ENCODE results near the gene MUC7.
"Not testable (repeated sequence)": the region's sequence is repeated elsewhere in the genome, so short reads cannot be mapped to it uniquely, and the experiment has no call there.

Gene MUC7

DNA sequence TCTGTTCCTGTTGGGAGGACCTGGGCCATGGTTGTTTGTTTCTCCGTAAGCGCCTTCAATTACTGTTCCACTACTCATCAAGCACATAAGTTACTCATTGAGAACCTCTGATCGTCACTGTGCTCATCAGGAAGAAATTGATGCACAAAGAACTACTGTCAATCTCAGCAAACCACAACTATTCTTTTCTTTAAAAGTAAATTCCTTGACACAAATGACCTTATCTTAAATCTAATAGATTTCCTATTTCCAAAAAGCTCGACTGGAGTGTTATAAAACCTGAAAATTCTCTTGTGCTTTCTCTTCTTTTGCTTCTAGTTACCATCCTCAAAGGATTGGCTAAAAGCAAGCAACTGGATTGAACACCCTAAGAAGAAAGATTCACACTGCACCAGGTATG is at the start of gene MUC7:
Gene MUC7 (plus strand): TSS at position 301 of the 400 bp plus-strand sequence. CDS start 1,825 bp downstream, outside the sequence.
- no peak for DNase-seq (ENCODE audit: low spot score)

DNA sequence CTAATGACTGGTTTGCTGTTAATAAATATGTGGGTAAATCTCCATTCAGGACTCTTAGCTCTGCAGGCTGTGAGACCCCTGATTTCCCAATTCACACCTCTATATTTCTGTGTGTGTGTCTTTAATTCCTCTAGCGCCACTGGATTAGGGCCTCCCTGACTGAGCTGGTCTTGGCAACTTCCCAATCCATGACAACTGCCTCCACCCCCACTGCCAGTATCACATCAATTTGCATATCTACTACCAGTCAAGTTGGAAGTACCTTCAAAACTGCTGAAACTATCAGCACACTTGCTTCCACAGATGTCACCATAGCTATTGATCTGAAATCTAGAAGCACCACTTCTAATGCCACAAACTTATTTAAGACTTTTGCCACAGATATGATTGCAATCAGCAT is 46.7 kb upstream of the MUC7 start:
- DNase-seq (ENCODE audit: low spot score): no peak

DNA sequence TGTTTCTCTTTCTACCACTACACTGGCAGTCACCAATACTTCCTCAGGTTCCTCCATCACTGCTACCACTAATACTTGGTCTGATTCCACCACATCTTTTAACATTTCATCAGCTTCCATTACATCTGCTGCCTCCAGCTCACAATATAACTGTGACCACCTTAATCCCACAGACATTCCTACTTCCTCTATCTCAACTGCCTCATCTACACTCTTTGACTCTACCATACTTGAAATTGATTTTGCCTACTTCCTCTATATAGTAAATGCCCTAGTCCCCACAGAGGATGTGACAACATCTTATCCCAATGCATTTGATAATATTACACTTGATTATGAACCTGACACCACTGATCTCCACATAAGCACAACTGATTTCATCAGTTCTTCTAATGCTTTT is 45.2 kb upstream of the MUC7 start:
- DNase-seq (ENCODE audit: low spot score): no peak

DNA sequence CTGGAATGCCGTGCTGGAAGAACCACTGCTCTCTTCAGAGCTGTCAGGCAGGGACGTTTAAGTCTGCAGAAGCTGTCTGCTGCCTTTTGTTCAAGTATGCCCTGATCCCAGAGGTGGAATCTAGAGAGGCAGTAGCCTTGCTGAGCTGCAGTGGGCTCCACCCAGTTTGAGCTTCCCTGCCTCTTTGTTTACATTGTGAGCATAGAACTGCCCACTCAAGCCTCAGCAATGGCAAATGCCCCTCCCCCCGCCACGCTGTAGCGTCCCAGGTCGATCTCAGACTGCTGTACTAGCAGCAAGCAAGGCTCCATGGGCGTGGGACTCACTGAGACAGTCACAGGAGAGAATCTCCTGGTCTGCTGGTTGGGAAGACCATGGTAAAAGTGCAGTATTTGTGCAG is 34.8 kb upstream of the MUC7 start:
- DNase-seq (ENCODE audit: low spot score): no peak

DNA sequence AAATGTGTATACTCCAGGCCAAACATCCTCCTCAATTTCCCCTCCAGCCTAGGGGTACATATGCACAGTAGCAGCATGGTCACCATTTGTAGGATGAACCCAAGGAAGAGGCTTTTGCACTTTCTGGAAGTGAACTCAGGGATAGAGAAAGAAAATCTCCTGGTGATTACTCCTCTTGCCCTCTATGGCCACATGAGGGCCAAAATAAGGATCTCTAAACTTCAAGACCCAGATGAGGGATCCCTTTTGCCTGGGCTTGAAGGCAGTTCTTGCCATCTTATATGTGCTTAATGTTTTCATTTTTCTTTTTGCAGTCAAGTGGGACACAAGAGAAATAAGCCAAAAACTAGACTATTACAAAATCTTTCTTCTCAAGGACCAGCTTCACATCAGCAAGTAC is 29.5 kb upstream of the MUC7 start:
- no peak for DNase-seq (ENCODE audit: low spot score)

DNA sequence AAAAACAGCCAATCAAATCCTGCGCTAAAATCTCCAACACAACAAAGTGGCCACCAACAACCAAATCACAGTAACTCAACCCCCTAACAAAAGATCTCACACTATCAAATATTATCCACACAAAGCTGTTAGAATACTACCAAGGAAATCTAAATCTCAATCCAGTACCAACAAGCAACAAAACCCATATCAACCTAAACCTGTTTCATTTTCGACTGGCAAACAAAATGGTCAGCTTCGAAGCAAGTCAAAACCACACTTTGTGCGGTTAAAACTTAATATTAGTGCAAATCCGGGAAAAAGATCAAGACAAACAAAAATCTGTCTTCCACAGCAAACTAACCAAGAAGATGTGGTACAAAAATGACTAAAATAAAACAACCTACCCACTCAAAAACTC is 28.7 kb upstream of the MUC7 start:
- no peak for DNase-seq (ENCODE audit: low spot score)

DNA sequence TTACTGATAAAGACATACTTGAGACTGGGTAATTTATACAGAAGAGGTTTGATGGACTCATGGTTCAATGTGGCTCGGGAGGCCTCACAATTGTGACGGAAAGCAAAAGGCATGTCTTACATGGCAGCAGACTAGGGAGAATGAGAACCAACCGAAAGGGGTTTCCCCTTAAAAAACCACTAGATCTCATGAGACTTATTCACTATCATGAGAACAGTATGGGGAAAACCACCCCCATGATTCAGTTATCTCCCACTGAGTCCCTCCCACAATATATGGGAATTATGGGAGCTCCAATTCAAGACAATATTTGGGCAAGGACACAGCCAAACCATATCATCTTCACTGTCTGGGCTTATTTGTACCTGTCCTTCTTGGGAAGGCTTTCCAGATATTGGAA is 22.8 kb upstream of the MUC7 start:
- DNase-seq (ENCODE audit: low spot score): no peak

DNA sequence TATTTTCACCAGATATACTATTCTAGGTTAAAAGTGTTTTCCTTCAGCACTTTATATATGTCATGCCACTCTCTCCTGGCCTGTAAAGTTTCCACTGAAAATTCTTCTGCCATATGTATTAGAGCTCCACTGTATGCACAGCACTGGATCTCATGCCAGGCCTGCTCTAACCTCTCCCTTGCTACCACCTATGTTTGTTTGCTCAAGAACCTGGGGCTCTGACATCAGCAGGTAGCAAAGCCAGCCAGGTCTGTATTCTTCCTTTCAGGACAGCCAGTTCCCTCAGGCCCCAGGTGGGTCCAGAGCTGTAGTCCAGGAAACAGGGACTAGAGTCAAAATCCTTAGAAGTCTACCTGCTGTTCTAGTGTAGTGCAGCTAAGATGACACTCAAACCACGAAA is 19.1 kb upstream of the MUC7 start:
- DNase-seq (ENCODE audit: low spot score): no peak

DNA sequence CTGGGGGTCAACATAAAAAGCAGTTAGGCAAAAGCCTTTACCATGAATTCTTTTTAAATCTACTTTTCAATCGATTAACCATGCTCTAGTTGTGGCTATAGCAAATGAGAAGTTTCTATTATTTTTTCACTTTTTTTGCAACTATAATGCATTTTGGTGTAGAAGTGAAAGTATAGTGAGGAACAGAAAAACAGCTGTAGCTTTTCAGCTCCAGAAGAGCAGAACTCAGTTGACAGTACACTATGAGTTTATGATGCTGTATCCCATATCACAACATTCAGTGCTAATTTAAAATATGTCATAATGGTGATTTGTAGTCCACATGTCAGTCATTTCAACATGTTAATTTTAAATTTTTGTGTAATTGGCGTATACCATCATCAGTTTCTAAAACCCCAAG is 8.7 kb upstream of the MUC7 start:
- DNase-seq (ENCODE audit: low spot score): no peak

DNA sequence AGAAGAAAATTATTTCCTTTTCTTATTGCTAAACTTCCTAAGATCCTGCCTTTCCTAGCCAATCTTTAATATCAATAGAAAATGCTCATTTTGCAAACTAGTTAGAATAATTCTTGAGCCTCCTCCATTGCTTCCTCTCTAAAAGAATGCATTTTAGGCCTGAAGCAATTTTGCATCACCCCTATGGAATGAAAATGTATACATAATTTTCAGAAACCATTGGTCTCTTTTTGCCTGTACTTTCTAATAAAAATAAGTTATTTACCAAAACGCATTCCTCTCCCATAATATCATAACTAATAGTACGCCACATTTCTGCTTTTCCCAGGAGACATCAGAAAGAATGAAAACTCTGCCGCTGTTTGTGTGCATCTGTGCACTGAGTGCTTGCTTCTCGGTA is 1.7 kb downstream of the MUC7 start:
- DNase-seq (ENCODE audit: low spot score): no peak

DNA sequence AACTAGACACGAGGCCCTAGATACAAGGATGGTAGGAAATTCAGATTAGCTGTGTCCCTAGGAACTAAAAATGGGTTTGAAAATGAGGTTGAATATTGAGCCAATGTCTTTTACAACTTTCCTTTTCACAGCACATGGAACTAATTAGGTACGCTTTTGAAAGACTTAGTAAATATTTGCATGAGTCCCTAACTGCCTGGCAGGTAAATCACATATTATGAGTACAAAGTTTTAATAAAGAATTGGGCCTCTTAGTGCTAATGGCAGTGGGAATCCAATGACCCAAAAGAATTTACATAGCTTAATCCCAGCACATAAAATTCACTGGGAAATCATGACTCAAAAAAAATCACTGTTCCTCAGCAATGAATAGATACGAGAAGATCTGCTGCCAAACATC is 16.8 kb downstream of the MUC7 start:
- DNase-seq (ENCODE audit: low spot score): no peak

DNA sequence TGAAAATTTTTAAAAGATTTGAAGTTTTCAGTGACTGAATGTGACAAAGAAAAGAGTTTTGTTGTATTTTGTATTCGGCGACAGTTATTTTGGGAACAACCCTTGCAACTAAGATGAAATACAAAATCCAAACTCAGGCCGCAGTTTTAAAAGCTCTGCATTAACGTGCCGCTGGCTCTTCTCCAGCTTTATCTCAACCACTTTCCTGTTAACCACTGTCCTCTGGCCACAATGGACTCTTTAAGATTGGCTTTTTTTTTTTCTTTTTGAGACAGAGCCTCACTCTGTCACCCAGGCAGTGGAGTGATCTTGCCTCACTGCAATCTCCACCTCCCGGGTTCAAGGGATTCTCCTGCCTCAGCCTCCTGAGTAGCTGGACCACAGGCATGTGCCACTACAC is 24.2 kb downstream of the MUC7 start:
- no peak for DNase-seq (ENCODE audit: low spot score)

DNA sequence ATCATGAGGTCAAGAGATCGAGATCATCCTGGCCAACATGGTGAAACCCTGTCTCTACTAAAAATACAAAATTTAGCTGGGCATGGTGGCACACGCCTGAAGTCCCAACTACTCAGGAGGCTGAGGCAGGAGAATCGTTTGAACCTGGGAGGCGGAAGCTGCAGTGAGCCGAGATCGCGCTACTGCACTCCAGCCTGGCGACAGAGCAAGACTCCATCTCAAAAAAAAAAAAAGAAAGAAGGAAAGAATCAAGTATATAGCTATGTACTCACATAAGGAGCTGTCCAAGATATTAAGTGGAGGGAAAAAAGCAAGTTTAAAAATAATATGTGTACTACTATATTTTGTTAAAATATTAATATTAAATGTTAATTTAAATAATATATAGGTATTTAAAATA is 29.8 kb downstream of the MUC7 start:
- DNase-seq (ENCODE audit: low spot score): not testable (repeated sequence)

DNA sequence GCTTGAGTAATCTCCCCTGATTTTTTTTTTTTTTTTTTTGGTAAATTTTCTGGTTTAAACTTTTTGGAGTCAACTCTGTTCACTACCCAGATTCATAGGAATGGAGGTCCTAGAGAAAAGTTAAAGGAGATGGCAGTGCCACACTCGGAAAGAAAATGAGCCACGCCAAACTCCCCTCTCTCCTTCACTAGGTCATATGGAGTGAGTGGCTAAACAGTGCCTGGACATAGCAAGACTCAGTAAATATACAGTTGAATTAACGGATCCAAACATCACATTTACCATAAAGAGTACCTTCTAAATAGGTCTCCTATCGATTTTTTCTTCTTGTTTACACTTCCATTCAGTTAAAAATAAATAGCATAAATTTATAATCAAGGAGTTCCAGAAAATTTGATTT is 32.7 kb downstream of the MUC7 start:
- DNase-seq (ENCODE audit: low spot score): no peak

DNA sequence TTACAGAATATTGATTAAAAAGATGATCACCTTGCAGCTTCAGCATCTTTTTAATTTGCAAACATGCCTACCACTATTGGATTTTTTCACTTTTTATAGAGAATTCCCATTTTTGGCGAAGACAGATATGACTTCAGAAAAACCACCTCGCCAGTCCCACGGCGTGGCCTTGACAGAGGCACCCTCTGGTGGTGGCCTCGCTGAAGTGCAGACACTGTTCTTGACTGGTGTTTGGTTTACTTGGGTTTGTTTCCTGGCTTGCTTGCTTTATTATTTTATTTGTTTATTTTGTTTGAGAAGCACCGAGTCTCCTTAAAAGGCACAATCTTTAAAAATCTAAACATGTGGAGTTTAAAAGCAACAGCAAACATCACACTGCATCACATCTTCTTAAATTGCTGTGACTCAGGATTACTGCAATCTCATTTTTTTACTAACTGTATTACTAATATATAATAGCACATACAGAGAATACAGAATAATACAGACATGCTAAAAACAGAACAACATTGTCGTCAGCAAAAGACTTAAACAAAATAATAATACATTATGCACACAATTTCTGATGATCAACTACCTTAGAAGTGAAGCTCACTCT is 33.3 kb downstream of the MUC7 start:
- peak; percentile 62 for DNase-seq (ENCODE audit: low spot score)

DNA sequence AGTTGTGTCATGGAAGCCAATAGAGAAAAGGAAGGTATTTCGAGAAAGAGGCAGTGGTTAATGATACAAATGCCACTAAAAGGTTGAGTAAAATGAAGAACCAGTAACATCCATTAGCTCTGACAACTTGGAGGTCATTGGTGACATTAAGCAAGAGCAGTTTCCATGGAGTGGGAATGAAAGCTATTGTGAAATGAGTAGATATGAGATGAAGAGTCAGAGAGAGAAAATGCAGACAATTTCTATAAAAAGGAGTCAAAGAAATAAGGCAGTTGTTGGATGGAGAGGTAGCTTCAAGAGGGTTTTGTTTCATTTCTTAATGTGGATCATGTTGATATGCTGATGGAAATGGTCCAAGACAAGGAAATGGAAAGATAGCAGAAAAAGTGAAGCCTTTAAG is 36.8 kb downstream of the MUC7 start:
- no peak for DNase-seq (ENCODE audit: low spot score)

DNA sequence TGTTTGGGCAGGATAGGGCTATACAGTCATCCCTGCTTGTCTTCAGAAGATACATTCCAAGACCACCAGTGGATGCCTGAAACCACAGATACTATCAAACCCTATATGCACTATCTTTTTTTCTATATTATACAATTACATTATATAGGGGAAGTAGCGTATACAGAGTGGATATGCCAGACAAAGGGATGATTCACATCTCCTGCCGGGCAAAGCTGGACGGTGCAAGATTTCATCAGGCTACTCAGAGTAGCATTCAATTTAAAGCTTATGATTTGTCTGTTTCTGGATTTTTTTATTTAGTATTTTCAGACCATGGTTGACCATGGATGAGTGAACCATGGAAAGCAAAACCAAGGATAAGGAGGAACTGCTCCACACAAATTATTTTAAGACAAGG is 39.4 kb downstream of the MUC7 start:
- no peak for DNase-seq (ENCODE audit: low spot score)

DNA sequence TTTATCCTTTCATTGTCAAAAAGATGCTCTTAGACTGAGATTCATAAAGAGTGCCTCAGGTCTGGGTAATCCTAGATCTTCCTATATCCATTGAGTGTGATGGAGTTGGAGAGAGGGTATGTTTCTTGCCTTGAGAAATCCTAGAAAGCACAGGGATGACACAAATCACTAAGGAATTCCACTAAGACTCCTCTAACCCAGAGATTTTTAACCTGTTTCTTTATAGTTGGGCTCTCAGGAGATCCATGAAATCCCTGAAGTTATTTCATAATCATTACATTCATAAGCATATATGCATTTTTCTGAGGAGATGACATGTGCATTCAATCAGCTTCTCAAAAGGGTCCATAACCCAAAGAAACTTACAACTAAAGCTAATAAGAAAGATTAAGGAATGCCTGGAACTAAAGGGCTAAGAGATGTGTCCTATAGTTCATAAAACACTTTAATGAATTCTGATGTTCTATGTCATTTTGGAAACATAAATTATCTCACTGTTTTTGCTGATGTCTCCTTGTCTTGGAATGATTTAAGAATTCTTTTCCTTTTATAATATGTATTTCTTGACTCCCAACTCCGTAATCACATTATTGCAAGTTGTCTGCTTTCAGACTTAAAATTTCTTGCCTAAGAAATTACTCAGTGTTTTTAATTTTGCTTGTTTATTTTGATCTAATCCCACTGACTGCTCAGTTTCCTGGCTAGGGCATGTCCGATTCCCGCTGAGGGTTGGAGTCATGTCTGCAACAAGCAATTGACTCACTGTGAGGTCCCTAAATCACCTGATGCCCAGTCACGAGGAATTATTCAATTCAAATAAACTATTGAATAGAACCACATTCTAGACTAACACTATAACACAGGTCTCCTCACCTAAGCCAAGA is 43.6 kb downstream of the MUC7 start:
- peak; percentile 4 for DNase-seq (ENCODE audit: low spot score)

DNA sequence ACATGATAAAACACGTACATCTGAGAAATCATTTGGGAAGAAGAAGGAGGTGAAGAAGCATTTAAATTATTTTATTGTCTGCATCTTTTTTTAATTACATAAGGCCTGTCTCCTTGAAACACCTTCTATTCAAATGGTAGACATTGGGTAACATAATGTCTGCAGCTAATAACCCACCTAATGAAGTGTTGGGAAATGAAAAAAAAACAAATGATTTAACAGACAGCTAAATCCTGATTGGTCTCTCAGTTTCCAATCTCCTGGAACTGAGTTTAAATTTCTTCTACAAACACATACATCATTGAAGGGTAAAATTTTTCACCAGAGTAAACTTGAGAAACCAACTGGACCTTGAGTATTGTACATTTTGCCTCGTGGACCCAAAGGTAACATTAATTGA is 46.3 kb downstream of the MUC7 start, which contains the start of gene AMTN:
Gene AMTN (plus strand): TSS at position 301 of the 400 bp plus-strand sequence. CDS start 209 bp downstream, outside the sequence.
- no peak for DNase-seq (ENCODE audit: low spot score)

DNA sequence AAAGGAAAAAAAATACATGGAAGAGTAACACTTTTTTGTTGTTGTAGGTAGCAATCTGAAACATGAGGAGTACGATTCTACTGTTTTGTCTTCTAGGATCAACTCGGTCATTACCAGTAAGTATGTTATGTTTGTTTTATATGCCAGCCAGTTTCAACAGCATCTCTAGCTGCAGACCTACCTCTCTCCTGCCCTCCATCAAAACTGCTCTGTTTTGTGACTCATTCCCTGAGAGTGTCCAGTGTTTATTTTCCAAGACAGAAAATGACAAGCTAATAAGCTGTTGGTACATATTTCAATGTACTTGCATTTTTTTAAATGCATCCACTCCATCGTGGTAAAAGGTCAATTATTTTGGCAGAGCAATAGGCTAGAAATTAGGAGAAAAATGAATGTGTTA is 46.7 kb downstream of the MUC7 start:
- no peak for DNase-seq (ENCODE audit: low spot score)

DNA sequence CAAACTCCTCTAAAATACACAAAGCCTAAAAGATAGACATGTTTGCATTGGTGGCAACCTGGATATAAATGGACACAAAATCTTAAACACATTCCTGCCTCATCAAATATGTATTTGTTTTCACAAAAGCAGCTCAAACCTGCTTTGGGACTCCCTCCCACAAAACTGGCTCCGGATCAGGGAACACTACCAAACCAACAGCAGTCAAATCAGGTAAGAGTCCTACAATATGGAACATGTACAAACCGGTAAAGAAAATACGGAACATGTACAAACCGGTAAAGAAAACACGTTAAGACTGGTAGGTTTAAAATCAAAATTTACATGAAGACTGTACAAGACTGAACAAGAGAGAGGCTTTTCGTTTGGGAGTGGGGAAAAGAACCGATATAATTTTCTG is 50.6 kb downstream of the MUC7 start:
- no peak for DNase-seq (ENCODE audit: low spot score)

DNA sequence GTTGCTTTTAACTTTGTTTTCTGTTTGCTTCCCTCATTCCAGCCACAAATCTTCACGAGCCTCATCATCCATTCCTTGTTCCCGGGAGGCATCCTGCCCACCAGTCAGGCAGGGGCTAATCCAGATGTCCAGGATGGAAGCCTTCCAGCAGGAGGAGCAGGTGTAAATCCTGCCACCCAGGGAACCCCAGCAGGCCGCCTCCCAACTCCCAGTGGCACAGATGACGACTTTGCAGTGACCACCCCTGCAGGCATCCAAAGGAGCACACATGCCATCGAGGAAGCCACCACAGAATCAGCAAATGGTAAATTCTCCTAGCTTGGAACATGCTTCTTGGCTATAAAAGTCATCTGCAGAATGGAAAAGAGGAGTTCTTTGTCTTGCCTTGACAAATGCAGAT is 59.0 kb downstream of the MUC7 start:
- DNase-seq (ENCODE audit: low spot score): no peak

DNA sequence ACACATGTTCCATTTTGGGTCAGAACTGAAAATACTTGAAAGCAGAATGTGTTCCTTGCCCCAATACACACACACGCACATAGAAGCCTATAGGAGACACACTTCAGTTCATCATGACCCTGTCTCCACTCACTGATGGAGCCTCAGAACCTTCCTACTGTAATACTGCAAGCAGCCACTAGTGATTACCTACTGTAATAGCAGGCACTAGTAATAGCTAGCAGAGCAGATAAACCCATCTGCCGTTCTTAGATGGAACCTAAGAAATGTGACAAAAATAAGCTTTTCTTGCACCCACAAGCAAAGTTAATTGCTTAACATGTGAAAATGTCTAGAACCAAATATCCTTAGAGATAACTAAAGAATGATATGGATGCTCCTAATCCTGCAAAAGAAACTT is 60.0 kb downstream of the MUC7 start:
- peak; percentile 10 for DNase-seq (ENCODE audit: low spot score)
